Nucleus accumbens (tissue), 56 donors: ENCODE results near the gene CRELD2.

Source experiments
- DNase-seq, 56 donors: peaks; one replicate each; lab custom pipeline; 2025; lab: John Stamatoyannopoulos, UW

CRELD2 gene

DNA sequence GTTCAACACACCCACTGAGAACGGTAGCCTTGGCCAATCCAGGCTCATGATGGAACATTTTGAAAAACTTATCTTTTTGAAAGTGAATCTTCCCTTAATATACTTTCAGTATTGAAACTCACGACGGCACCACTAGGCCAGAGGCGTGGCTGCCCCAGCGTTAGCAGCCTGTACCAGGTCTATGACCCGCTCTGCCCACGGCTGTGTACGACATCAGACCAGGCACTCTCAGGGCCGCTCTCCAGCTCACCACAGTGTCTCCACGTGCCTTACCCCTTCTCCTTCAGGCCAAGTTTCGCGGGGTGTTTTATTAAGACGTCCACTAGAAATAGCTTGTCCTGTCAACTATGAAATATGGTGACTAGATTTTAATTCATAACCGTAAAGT, 31.4 kb upstream of the CRELD2 start:
- DNase-seq = no peak

DNA sequence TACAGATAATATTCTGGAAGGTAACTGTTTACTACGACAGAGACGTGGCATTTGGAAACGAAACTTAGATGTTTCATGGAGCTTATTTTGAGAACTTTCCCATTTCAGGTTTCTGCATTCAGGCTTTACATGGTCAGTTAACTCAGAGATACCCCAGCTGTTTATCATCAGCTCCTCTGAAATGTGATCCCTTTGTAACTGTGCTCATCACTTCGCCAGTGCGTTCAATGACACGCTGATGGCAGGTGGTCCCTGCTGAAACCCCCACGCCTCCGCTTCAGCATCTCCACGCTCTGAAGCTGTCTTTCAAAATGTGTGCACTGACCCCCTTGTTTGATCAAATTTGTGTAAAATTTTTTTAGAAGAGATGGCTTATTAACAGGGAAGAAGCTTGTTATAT, 30.7 kb upstream of the CRELD2 start:
- no peak for DNase-seq

DNA sequence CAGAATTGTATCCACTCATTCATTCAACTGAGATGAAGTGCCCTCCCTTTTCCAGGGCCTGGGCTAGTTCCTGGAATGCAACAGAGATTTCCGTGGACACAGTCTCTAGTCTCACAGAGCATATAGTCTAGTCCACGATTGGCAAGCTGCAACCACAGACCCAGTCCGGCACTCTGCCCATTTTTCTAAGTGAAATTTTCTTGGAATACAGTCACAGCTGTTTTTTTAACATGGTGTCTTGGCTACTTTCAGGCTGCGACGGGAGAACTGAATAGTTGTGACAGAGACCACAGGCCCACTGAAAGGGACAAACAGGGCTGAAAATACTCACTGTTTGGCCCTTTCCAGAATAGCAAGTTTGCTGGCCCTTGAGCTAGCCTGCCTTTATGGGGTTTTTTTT, 29.4 kb upstream of the CRELD2 start:
- peak in 22 of 56 donors; percentile 4 to 62 (median 22) for DNase-seq

DNA sequence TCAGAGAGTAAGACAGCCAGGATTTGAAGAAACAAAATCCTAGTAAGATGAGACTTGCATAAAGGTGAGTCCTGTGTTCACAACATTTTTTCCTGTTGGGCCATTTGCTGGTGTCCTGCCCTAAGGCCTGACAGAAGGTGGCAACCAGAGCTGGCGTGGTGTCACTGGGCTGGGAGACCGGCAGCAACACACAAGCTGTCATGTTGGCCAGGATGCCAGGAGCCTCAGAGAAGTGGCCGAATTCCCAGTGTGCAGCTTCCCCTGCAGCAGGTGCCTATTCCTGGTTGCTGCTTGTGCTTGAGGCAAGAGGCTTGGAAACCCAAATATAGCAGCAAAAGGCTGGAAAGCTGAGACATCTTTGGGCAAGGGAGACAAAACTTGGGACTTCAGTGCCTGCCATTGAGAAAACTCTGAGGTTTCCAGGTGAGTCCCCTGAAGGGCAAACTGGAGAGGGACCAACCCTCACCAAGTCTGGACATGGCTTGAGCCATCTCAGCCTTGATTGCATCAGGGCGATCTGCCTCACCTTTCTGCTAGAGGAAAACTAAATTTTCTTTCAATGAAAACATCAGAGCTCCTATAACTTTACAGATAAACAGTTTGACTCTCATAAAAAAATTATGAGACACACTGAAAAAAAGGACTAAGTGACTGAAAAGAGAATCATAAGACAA, 26.1 kb upstream of the CRELD2 start:
- no peak for DNase-seq

DNA sequence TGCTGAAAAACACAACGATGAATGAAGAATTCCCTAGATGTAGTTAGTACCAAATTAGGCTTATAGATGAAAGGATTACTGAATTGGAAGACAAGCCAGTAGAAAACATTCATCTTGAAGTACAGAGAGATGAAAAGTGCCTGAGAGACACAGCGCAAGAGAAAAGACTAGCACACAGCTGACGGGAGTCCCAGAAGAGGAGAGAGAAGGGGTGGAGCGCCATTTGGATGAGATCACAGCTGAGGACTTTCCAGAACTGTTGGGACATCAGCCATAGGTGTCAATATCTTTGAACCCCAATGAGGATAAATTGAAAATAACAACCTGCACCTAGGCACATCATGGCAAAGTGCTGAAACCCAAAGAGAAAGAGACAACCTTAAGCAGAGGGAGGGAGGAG, 25.4 kb upstream of the CRELD2 start:
- no peak for DNase-seq

DNA sequence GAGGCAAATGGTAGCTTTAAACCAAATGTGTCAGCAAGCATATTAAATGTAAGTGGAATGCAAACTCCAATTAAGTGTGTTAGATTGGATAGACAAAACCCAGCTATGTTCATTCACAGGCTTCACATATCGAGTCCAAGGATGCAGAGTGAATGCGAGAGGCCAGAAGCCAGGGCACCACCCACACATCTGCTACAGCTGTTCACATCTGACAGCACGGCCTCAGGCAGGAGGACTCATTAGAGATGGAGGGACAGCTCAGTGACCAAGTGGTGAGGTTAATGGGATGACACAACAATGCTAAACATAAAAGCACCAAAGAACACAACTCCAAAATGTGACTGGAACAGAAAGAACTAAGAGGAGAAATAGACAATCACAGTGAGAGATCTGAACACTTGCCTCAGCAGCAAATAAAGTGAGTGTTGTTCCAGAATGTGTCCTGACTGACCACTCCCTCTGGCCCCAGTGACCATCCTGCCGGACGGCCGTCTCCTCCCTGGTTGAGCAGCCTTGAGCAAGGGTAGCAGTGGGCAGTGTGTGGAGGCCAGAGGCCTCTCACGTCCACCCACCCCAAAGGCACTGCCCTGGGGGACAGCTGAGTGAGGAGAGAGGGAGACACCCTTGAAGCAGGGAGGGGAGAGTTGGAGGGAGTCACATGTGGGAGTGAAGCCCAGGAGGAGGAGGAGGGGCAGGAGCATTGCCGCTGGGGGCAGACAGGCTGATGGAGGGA, 23.9 kb upstream of the CRELD2 start:
- no peak for DNase-seq

DNA sequence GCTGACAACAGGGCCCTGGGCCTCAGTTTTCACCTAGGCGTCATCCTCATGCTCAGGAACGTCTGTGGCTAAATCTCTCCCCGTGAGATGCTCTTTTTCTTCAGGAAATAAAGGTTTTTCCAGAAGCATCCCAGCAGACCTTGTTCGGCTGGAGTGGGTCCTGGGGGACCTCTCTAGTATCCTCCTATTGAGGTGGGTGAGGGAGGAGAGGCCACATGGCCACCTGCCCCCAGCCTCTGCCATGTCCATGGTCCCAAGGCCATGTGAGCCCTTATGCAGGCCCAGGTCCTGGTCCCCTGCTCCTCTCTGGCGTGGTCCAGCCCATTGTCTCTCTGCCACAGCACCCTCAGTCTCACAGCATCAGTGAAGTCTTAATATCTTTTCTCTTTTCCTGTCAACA, 22.2 kb upstream of the CRELD2 start:
- no peak for DNase-seq

DNA sequence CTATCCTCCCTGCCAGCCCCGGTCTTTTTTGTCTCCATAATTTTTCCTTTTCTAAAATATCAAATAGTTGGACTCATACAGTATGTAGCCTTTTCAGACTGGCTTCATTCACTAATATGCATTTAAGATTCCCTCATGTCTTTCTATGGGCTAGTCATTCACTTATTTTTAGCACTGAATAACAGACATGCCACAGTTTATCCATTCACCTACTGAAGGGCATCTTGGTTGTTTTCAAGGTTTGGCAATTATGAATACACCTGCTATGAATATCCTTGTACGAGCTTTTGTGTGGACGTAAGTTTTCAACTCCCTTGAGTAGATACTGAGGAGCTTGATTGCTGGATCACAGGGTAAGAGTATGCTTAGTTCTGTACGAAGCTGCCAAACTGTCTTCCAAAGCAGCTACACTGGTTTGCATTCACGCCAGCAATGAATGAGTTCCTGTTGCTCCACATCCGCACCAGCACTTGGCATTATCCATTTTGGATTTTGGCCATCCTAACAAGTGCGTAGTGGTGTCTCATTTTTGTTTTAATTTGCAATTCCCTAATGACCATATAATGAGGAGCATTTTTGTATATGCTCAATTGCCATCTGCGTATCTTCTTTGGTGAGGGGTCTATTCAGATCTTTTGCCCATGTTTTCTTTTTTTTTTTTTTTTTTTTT, 21.3 kb upstream of the CRELD2 start:
- no peak for DNase-seq

DNA sequence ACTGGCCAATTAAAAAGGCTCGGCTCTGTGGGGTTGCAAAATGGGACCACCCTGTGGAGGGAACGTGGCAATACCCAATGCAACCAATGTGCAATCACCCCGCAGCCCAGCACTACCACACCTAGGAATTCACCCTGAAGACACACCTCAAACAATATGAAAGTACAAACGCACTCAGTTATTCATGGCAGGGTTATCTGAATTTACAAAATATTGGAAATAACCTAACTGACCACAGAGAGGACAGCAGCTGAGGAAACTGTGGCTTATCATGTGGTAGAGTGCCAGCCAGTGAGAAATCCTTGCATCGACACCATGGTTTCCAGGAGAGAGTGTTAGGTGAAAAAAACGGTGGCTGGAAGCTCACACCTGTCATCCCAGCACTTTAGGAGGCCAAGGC, 18.9 kb upstream of the CRELD2 start:
- no peak for DNase-seq

DNA sequence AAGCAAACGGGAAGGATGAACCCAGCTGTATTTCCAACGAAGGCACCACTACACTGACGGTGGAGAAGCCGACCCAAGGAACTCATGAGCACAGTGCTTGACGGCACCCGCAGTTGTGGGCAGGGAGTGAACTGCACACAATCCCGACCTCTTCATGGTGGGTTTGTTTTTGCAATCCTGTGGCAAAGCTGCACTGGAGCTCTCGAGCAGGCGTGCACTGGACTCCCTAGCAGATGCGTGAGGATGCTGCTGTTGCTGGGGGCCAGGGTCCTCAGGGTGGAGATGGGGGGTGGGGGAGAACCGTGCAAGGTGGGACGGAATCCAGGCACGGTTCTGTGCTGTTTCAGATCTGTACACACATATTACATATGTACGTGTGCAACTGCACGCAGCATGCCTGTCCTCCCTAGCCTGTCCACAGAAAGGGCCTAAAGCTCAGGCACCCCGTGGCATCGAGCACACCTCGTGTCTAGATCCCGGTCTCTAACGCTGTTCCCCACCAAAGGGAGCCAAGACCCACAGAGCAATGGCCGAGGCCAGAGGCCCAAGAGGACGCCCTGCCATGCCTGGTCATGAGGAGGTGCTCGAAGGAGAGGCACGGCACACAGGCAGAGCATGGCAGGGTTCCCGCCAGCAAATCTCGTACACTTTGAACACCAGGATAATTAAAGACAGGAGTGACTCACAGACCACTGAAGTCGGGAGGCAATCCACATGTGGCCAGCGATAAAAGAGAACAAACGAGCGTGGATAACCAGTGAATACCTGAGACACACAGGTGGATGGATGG, 17.8 kb upstream of the CRELD2 start:
- DNase-seq = no peak

DNA sequence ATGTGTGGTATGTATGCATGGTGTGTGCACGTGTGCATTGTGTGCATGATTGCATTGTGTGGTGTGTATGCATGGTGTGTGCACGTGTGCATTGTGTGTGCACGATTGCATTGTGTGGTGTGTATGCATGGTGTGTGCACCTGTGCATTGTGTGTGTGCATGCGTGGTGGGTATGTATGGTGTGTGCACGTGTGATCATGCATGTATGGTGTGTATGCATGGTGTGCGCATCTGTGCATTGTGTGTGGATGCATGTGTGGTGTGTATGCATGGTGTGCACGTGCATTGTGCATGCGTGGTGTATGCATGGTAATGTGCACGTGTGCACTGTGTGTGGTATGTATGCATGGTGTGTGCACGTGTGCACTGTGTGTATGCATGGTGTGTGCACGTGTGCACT, 17.0 kb upstream of the CRELD2 start:
- DNase-seq = no peak

DNA sequence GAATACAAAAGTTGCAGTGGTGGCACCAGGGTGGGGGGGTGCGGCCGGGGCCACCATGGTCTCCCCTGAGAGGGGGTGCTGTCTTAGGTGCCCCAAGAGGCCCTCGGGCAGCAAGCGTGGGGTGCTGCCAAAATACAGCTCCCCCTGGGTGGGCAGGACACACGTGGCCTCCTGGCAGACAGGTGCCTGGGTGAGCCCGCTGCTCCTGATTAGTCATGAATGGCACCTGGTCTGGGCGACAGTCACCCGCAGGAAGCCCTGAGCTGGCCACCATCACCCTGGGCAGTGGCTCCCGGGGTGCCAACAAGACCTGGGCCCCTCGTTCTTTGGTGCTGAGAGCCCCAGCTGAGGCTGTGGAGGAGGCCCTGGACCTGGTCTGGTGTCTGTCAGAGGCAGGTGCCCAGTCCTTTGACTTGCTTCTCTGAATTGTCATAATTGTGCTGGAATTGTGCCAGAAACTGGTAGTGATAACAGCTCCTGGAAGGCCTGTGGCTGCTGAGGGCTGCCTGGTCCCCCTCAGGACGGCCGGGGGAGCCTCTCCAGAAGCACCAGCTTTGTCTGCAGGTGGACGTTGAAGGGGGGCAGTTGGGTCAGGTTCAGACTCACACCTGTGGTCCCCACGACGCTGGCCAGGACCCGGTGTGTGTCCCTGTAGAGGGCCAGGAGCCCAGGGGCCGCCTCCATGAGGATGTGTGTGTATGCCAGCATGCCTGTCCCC, 15.0 kb upstream of the CRELD2 start:
- DNase-seq = no peak

DNA sequence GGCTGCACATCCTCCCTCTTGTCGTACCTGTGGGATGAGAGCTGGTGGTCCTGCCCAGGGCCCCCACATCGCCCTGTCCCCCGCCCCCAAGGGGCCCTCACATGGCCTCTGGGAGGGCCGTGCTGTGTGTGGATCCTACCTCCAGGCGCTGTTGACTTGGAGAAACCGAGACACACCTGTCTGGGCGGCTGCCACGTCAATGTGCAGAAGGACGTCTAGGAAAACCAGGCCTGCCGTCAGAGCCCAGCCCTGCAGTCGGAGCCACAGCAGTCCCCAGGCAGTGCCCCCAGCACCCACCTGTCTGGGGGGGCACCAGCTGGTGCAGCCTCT, 14.4 kb upstream of the CRELD2 start:
- no peak for DNase-seq

DNA sequence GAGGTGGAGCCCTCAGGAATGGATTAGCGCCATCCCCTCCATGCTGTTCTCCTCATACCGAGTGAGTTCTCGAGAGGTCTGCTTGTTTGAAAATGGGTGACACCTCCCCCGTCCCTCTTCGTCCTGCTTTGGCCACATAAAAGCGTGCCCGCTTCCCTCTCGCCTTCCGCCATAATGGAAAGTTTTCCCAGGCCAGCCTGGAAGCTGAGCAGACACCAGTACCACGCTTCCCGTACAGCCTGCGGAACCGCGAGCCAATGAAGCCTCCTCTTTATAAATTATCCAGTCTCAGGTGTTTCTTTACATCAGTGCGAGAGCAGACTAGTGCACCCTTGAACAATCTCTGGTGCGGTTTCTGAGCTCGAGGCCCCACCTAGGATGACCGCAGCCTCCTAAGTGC, 13.0 kb upstream of the CRELD2 start:
- no peak for DNase-seq

DNA sequence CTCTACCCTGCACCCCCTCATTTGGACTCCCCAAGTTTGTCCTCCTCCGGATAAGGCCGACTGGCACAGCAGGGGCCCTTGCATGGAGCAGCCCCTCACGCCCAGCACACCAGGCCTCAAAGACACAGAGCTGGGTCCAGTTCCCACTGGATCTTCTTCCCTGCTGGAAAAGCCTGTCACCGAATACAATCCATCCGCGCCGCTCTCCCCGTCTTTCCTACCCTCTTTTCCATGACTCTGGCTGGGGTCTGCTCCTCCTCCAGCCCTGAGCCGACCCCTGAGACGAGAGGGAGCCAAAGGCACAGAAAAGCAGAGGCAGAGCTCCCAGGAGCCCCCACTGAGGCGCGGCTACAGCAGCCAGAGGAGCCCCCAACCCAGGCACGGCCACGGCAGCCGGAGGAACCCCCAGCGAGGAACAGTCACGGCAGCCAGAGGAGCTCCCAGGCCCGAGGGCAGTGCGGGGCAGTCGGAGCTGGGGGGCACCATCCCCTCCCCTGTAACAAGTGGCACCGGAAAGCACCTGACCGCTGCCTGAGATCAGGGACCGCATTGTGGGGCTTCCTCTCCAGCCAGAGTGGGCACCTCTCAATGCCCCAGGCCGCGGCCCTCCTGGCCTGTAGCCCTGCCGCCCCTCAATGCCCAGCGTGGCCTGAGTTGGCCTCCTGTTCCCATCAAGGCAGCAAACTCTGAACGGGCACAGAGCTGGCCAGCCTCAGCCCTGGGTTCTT, 12.2 kb upstream of the CRELD2 start:
- no peak for DNase-seq

DNA sequence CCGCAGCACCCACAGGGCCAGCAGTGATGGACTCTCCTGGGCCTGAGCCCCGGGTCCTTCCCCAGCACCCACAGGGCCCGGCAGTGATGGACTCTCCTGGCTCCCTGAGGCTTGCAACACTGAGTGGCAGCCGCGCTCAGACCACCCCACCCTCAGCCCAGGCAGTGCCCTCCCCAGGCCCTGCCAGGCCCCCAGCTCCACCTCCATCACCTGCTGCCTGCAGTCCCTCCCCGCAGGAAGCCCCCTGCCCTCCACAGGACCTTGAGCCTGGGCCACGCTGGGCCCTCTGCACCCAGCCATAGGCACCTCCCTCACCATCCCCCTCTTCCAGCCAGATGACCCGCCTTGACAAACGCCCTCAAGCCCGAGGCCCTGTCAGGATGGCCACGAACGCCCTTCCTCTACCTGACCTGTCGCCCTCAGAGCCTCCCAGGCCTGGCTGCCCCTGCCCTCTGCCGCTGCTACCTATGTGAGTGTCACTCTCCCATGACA, 11.6 kb upstream of the CRELD2 start:
- DNase-seq = no peak

DNA sequence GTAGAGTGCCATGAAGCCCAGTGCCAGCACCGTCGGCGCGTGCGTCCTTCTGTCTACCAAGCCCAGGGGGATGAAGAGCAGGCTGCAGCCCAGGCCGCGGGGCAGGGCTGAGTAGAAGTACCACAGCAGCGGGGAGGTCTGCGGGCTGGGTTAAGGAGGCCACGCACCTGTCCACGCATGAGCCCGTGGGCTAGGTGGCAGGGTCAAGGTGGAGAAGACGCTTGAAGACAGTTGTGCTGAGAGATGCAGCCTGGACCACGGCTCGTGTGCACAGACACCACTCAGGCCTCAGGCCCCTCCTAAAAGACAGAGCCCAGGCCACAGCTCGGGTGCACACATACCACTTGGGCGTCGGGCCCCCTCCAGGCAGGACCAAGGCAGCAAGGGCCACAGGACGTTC, 10.6 kb upstream of the CRELD2 start:
- no peak for DNase-seq

DNA sequence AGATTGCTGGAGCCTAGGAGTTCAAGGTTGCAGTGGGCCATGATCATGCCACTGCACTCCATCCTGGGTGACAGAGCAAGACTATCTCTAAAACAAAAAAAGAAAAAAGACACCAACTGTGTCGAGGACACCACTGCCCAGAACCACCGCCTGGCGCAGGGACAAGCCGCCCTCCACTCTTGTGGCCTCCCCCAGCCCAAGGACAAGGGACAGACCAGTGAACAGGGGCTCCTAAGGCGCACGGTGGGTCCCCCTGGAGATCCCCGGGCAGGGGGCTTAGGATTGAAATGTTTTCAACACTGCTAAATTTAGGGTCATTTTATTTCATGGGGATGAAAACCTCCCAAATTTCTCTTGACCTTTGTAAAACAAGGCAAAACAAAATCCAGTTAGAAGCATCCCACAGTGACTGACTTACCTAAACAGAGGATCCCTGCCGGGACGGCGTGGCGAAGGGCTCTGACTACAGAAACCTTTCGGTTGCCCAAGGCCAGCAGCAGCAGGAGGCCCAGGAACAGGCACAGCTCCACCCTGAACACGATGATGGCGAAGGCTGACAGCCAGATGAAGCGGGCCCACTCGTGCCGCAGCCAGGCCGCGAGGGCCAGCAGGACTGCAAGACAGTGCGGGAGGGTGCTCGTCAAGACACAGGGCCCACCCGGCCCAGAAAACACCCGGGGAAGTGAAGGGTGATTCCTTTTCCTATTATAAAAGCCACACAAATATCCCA, 8.8 kb upstream of the CRELD2 start:
- DNase-seq = no peak
